Forelimb muscle (tissue), 1 donor: Measurements from ENCODE around the gene B3GNT2. TPM values are rescaled to one million over a fixed set of nuclear protein-coding genes. Genes with fewer than 3 reads are reported as not detected.
"Not testable (repeated sequence)": the region's sequence is repeated elsewhere in the genome, so short reads cannot be mapped to it uniquely, and the experiment has no call there.

Experiments
- DNase-seq: peaks from one replicate; pipeline ENCODE4 v3.0.0-alpha.2; 2013; ENCODE audit warnings: low read depth
- polyA plus RNA-seq: library from polyadenylated mRNA; unstranded; fragments of 120-200 nt; gene quantifications from one replicate; pipeline ENCODE4 v1.2.1, GENCODE V29; 2013; ENCODE audit not compliant: insufficient read length

Gene B3GNT2
- 7.4 TPM for polyA plus RNA-seq

DNA sequence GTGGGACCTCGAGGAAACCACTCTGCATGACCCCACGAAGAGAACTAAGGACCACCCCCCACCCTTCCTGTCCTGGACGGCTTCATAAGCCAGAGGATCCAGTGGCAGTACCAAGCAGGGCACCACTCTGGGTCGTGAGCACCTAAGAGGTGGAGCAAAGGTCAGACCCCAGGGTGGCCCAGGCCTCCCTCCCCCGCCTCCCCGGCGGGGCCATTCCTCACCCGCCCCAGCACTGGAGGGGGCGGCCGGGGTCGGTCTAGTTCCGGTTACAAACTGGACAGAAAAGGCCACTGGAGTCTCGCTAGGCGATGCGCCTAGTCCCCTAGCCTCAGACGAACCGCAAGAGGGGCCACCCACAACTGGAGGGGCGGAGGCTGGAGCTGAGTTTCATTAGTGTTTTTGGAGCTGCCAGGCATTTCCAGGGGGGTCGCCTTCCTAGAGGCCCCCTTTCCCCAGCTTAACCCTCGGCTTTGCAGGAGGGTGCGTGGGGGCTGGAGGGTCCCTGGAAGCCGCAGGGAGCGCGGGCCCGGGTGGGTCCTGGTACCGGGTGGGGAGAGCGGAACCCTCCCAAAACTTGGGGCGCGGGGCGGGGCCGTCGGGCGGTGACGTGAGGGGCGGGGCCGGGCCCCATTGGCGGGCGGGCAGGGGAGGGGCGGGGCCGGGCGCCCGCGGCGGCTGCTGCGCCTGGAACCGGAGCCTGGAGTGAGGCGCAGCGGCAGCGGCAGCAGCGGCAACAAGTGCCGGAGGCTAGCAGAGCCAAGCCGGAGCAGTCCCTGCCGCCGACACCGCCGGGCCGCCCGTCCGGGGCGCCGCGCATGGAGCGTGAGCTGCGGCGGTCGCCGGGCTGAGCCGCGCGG is at the start of gene B3GNT2:
B3GNT2 (plus strand) TSS at position 695 of the 857 bp plus-strand sequence. CDS start 26,106 bp downstream, outside the sequence.
- peak; percentile 43 for DNase-seq

- not testable (repeated sequence) for DNase-seq
These were observed 49.1 kb upstream of the B3GNT2 start for GRCh38 chr2:62146790-62147189.

DNA sequence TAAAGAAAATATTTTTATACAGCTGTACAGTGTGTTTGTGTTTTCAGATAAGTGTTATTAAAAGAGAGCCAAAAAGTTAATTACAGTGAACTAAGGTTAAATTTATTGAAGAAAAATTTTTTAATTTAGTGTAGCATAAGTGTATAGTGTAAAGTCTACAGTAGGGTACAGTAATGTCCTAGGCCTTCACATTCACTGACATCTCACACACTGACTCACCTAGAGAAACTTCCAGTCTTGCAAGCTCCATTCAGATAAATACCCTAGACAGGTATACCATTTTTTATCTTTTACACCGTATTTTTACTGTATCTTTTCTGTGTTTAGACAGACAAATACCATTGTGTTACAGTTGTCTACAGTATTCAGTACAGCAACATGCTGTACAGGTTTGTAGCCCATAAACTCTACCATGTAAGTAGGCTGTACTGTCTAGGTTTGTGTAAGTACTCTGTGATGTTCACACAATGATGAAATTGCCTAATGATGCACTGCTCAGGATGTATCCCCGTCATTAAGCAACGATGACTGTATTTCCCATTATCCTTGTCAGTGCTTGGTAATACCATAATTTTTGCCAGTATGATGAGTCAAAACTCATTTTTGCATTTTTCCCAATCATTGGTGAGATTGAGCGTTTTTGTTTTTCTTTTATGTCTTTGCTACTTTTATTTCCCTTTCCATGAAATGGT is 48.2 kb upstream of the B3GNT2 start:
- DNase-seq = no peak

- no peak for DNase-seq
These were observed 46.2 kb upstream of the B3GNT2 start for GRCh38 chr2:62149708-62150107.

DNA sequence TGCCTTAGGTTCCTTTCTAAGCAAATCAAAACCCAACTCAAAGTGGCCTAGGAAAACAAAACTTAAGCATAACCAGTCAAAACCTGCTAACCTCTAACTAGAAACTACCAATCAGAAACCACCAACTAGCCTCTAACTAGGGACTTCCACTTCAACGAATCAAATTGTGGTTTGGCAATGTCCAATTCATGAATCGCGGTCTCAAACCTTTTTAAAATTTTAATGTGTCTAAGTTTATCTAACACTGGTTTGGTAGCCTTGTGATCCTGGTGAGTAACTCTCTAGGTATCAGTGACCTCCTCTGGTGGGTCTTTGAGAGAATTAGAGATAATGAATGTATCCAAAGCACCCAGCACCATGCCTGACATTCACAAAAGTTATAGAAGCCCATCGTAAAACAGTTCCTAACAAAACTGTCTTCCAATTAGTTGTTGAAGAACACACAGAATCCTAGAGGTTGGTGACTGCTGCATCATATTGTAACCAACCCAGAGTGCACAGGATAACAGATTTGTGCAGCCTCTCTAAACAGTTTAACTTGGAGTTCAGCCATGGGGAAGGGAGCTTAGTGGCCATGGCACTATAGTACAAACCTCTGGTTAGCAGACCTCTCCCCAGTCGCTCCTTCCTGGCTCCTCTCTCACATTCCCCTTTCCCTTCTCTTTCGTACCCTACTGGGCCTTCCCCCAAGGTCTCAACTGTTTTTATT is 45.2 kb upstream of the B3GNT2 start:
- DNase-seq = no peak

GRCh38 chr2:62151306-62151638 is 44.6 kb upstream of the B3GNT2 start:
- DNase-seq = no peak

- no peak for DNase-seq
These were observed 43.9 kb upstream of the B3GNT2 start for GRCh38 chr2:62152000-62152399.

GRCh38 chr2:62156861-62157496 is 38.9 kb upstream of the B3GNT2 start:
- no peak for DNase-seq

DNA sequence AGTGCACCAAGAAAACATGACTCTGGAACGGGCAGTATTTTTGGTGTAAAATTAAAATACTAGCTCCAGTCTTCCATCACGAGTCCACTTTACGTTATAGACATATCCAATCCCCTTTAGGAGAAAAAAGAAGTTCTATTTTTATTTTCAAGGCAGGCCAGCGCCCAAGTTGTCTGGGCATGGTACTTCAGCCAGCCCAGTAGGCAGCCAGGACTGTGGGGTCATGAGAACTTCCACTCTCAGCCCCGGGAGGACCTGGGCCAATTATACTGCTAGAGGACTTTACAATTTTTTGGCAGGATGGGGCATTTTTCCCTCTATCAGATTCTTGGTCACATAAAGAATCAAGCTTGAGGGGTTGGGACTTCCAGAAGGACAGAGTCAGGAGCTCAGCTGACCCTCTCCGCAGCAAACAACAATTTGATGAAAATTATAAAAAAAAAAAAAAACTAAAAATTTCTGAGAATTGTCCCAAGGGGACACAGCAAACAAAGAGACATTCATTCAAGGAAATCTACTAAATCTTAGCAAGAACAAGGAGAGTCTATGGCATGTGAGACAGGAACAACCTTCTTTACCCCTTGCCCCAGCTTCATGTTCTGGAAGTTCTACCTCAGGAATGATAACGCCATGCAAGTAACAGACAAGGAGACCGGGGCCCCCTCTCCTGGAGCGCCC is 37.3 kb upstream of the B3GNT2 start:
- no peak for DNase-seq

- DNase-seq = not testable (repeated sequence)
These were observed 35.2 kb upstream of the B3GNT2 start for GRCh38 chr2:62160691-62161090.

DNA sequence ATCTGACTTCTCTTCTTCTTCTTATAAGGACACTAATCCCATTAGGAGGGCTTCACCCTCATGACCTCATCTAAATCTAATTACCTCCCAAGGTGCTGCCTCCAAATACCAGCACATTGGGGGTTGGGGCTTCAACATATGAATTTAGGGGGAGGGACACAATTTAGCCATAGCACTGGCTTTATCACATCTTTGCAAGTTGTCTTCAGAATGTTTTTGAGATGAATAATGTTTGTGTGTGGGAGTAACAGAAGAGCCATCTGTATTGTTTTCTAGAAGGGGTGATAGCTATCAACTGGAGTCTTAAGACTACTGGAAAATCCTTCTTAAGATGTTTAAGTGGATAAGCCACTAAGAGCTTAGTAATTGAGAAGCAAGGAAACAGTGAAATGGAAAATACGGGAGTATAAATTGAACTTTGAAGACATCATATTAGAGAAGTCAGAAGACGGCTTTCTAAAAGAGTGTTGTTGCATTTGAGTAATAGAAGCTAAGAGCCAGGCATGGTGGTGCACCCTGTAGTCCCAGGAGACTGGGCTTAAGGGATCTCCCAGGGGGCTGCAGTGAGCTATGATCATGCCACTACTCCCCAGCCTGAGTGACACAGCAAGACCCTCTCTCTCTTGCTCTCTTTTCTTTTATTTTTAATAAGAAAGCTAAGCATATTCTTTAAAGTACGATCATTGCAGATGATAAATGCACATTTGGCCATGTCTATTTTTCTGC is 32.6 kb upstream of the B3GNT2 start:
- no peak for DNase-seq

GRCh38 chr2:62163834-62164233 is 32.1 kb upstream of the B3GNT2 start:
- no peak for DNase-seq

DNA sequence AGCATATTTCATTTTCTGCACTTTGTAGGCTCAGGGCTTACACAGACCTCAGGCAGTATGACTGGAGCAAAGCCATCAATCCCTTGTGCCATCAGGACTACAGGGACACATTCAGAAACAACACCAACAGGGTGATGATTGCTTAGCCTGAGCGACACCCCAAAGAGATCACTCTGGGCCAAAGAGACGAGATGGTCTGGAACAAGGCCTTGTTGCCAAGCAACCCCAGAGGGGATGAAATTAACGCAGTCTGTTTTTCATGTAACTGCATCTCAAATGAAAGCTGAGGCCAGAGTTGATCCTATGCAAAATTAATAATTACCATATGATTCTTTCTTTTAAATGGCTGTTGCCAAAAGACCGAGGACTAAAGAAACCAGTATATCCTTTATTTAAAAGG is 20.2 kb upstream of the B3GNT2 start:
- no peak for DNase-seq

DNA sequence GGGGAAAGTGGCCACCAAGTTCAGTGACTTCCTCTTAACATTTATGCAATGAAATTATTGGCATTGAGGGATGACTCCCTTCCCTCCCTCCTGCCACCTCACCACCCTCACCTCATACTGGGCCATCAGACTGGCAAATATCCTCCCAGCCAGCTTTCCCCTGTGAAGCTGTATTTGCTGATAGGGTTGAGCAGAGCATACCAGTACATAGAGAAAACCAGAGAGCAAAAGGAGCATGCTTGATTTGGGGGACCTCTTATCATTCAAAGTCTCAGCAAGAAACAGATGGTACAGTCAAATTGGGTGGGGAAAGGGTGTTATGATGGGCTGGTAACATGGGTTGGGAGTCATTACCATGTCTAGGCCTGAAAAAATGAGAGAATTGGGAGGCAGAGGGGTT is 19.1 kb upstream of the B3GNT2 start:
- DNase-seq = no peak

DNA sequence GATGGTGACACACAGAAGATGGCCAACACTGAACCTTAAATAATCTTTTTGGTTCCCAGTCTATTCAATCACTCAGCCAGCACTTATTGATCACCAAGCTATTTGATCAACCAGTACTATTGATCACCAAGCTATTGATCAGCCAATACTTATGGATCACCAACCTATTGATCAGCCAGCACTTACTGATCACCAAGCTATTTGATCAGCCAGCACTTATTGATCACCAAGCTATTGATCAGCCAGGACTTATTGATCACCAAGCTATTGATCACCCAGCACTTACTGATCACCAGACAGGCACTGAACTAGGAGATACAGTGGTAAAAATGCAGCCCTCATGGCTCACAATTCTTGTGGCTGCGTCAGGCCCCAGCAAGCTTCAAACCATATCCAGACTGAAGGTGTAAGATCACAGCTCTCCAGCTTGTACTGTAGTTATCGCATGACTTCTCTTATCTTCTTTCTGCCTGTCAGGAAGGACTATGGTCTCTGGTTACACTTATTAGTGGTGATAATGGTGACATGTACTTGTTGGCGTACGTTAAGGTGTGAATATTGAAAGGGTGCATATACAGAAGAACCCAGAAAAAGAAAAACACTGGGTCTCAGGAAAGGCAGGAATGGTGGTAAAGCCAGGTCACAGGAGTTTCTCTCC is 18.4 kb upstream of the B3GNT2 start:
- no peak for DNase-seq

- DNase-seq = peak; percentile 58
These were observed 17.1 kb upstream of the B3GNT2 start for GRCh38 chr2:62178741-62179271.

DNA sequence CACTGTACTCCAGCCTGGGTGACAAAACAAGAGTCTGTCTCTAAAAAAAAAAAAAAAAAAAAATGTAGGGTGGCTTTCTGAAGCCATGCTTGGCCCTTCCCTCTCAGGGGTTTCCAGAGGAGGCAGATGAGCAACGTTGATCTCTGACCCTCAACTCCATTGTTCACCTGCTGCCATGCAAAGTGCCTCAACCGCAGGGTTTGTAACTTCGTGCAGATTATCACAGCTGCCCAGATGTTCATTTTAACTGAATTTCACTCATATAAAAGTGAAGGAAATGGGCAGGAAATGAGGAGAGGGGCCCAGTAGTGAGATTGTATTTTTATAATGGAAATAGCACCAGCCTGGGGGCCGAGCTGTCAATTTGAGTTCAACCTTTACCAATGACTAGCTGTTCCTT is 14.9 kb upstream of the B3GNT2 start:
- no peak for DNase-seq

DNA sequence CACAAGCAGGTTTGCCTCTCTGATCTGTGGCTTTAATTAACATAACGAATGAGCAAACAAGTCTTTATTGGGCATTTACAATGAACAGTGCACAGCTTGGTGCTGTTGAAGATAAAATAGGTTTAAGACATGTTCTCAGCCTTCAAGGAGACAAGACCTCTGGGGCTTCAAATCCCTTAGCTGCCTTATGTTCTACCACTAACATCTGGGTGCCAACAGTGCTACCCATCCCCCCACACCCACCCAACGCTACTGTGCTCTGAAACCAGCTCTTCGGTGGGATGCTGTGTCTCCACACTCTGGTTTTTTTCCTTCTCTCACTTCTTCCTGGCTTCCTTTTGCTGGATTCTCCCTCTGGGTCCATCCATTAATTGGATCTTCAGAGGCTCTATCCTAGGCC is 14.1 kb upstream of the B3GNT2 start:
- DNase-seq = no peak

DNA sequence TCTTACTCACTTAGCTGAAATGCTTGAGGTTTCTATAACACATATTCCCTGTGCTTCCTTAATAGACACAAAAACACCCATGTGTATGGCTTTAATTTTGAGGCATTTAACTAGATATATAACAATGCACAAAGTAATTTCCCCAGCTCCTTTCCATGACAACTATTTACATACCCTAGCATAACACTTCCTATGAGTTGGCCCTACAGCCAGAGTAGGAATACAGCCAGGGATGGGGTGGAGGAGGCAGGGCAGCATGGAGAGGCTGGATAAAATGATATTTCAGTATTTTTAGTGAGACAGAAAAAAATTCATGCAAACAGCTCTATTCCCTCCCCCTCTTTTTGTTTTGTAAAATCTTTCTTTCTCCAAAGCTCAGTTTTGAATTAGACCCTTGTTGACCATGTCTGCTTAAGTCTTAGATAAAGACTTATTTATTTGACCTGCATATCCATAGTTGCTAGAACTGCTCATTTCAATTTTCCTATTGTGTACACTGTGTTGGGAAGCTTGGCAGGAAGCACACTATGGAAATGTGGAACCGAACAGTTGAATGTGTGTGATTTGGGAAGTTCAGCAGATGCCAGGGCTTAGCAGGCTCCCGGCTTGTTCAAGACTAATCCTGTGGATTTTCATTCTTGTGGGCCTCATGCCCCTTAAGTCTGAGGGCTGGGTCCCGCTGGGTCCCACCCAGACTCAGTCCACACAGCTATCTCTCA is 11.2 kb upstream of the B3GNT2 start:
- DNase-seq = no peak
